WTC11 (cell line): ENCODE measurements around the gene LAMA4. TPM values are rescaled to one million over a fixed set of nuclear protein-coding genes. Genes with fewer than 3 reads are reported as not detected.

Source experiments
- ATAC-seq: fragments of 200-7000 bp; cut with Tn5 transposase; 2 replicates; pipeline ENCODE4 v1.10.0; 2021; ENCODE audit warnings: mild to moderate bottlenecking, moderate library complexity
- CTCF ChIA-PET: fragments of 300-600 bp; sonication (Branson Sonifier 250); formaldehyde crosslinking; loops from one replicate; lab custom pipeline; 2021; ENCODE audit warnings: antibody characterized with exemption; lab: Charles Lee
- POLR2A ChIA-PET: fragments of 350-600 bp; sonication (Branson Sonifier 250); formaldehyde crosslinking; loops from one replicate; lab custom pipeline; 2021; ENCODE audit warnings: antibody characterized with exemption; lab: Charles Lee
- DNase-seq: peaks from one replicate; pipeline ENCODE4 v3.0.0; 2021; ENCODE audit warnings: low spot score
- H3K27ac Mint-ChIP-seq: 2 replicates; pipeline ENCODE4 v1.8.0; 2021; ENCODE audit warnings: mixed read lengths
- H3K27me3 Mint-ChIP-seq: 2 replicates; pipeline ENCODE4 v1.8.0; 2021; ENCODE audit warnings: low read depth, mild to moderate bottlenecking, moderate library complexity, mixed read lengths
- H3K36me3 Mint-ChIP-seq: 2 replicates; pipeline ENCODE4 v1.8.0; 2021; ENCODE audit warnings: mixed read lengths
- H3K4me1 Mint-ChIP-seq: 2 replicates; pipeline ENCODE4 v1.8.0; 2022; ENCODE audit warnings: mixed read lengths
- H3K4me3 Mint-ChIP-seq: 2 replicates; pipeline ENCODE4 v1.8.0; 2021; ENCODE audit warnings: mild to moderate bottlenecking, moderate library complexity, mixed read lengths
- H3K9me3 Mint-ChIP-seq: 2 replicates; pipeline ENCODE4 v1.8.0; 2021; ENCODE audit warnings: mixed read lengths
- ATF3 ChIP-seq: sonication (generic); formaldehyde crosslinking; conservative IDR thresholded peaks from 2 replicates; pipeline ENCODE4 v1.8.1; 2022; ENCODE audit warnings: mild to moderate bottlenecking, missing genetic modification reagents
- CTCF ChIP-seq: fragments of 200-600 bp; IDR thresholded peaks from 2 replicates; pipeline ENCODE4 v1.8.0; 2022; ENCODE audit warnings: antibody characterized with exemption
- ESRRA ChIP-seq: sonication (generic); formaldehyde crosslinking; IDR thresholded peaks from 2 replicates; pipeline ENCODE4 v1.8.1; 2022; ENCODE audit warnings: mild to moderate bottlenecking, missing genetic modification reagents, borderline replicate concordance
- FOXP1 ChIP-seq: sonication (generic); formaldehyde crosslinking; IDR thresholded peaks from 2 replicates; pipeline ENCODE4 v1.8.0; 2022; ENCODE audit warnings: missing genetic modification reagents, mild to moderate bottlenecking, moderate library complexity, borderline replicate concordance
- HMGA2 ChIP-seq: fragments of 250-450 bp; sonication (Bioruptor Pico); IDR thresholded peaks from 2 replicates; pipeline ENCODE4 v1.4.0; 2021; ENCODE audit warnings: mild to moderate bottlenecking, moderate library complexity
- JAZF1 ChIP-seq: fragments of 250-450 bp; sonication (Bioruptor Pico); IDR thresholded peaks from 2 replicates; pipeline ENCODE4 v1.9.0; 2021; ENCODE audit warnings: moderate library complexity, mild to moderate bottlenecking, inconsistent platforms
- NFE2L1 ChIP-seq: sonication (generic); formaldehyde crosslinking; IDR thresholded peaks from 2 replicates; pipeline ENCODE4 v1.8.1; 2023; ENCODE audit warnings: missing genetic modification reagents
- NR1H2 ChIP-seq: sonication (generic); formaldehyde crosslinking; IDR thresholded peaks from 2 replicates; pipeline ENCODE4 v1.9.0; 2021; ENCODE audit warnings: mild to moderate bottlenecking, moderate library complexity, missing genetic modification reagents
- SOX15 ChIP-seq: fragments of 250-450 bp; sonication (Bioruptor Pico); IDR thresholded peaks from 2 replicates; pipeline ENCODE4 v1.9.0; 2021; ENCODE audit warnings: mild to moderate bottlenecking
- TEAD1 ChIP-seq: sonication (generic); formaldehyde crosslinking; IDR thresholded peaks from 2 replicates; pipeline ENCODE4 v1.8.0; 2022; ENCODE audit warnings: mild to moderate bottlenecking, missing genetic modification reagents
- TP53 ChIP-seq: sonication (generic); formaldehyde crosslinking; IDR thresholded peaks from 2 replicates; pipeline ENCODE4 v1.8.1; 2023; ENCODE audit warnings: mild to moderate bottlenecking, missing genetic modification reagents
- ZNF121 ChIP-seq: sonication (generic); formaldehyde crosslinking; IDR thresholded peaks from 2 replicates; pipeline ENCODE4 v1.8.0; 2023; ENCODE audit warnings: missing genetic modification reagents
- ZNF219 ChIP-seq: sonication (generic); formaldehyde crosslinking; IDR thresholded peaks from 2 replicates; pipeline ENCODE4 v1.8.0; 2023; ENCODE audit warnings: missing genetic modification reagents, mild to moderate bottlenecking, borderline replicate concordance
- ZNF232 ChIP-seq: sonication (generic); formaldehyde crosslinking; IDR thresholded peaks from 2 replicates; pipeline ENCODE4 v1.8.0; 2022; ENCODE audit warnings: mild to moderate bottlenecking, missing genetic modification reagents
- ZNF317 ChIP-seq: sonication (generic); formaldehyde crosslinking; IDR thresholded peaks from 2 replicates; pipeline ENCODE4 v1.8.1; 2023; ENCODE audit warnings: low read depth, mild to moderate bottlenecking, moderate library complexity, missing genetic modification reagents, borderline replicate concordance
- ZNF396 ChIP-seq: fragments of 250-450 bp; sonication (Bioruptor Pico); IDR thresholded peaks from 2 replicates; pipeline ENCODE4 v1.8.0; 2021; ENCODE audit warnings: mild to moderate bottlenecking, moderate library complexity, borderline replicate concordance
- ZNF416 ChIP-seq: fragments of 250-450 bp; sonication (Bioruptor Pico); IDR thresholded peaks from 2 replicates; pipeline ENCODE4 v1.9.0; 2021; ENCODE audit warnings: mild to moderate bottlenecking, inconsistent platforms
- ZNF532 ChIP-seq: fragments of 250-450 bp; sonication (Bioruptor Pico); IDR thresholded peaks from 2 replicates; pipeline ENCODE4 v1.9.0; 2021; ENCODE audit warnings: mild to moderate bottlenecking, borderline replicate concordance
- total RNA-seq: library from RNA; stranded (reverse); gene quantifications from 3 replicates; pipeline ENCODE4 v1.2.3, GENCODE V29; 2021
- TF ChIP-seq, protein P1 (sequence below): sonication (generic); formaldehyde crosslinking; IDR thresholded peaks from 2 replicates; pipeline ENCODE4 v1.8.1; 2023; ENCODE audit warnings: mild to moderate bottlenecking, missing genetic modification reagents, moderate library complexity
- TF ChIP-seq, protein P2 (sequence below): fragments of 250-450 bp; sonication (Bioruptor Pico); IDR thresholded peaks from 2 replicates; pipeline ENCODE4 v1.9.0; 2021; ENCODE audit warnings: mild to moderate bottlenecking

LAMA4 gene
- total RNA-seq, 1 experiment from 2014 or later, result 1.6 TPM

- Mint-ChIP-seq H3K36me3 (no peaks in the 10 kb centered on the region), H3K4me3 (no peak overlapping the region), H3K4me1 (peaks cover 56% of the 10 kb centered on the region), H3K27ac (no peak overlapping the region), H3K27me3 (no peaks in the 10 kb centered on the region), H3K9me3 (peaks cover 3% of the 10 kb centered on the region; the same call in 1 of the 2 replicates)
- no peak for TF ChIP-seq CTCF
- TF ChIP-seq ZNF219 (CRISPR knock-in tag), result no peak
- TF ChIP-seq TP53 (CRISPR knock-in tag), result no peak
- TF ChIP-seq, protein P1, sequence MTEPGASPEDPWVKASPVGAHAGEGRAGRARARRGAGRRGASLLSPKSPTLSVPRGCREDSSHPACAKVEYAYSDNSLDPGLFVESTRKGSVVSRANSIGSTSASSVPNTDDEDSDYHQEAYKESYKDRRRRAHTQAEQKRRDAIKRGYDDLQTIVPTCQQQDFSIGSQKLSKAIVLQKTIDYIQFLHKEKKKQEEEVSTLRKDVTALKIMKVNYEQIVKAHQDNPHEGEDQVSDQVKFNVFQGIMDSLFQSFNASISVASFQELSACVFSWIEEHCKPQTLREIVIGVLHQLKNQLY (CRISPR knock-in tag), result no peak
- TF ChIP-seq ZNF416, result no peak
- TF ChIP-seq FOXP1, result no peak
- no peak for TF ChIP-seq NFE2L1 (CRISPR knock-in tag)
- TF ChIP-seq ZNF121, result no peak
- TF ChIP-seq NR1H2, result no peak
- ChIA-PET POLR2A (interaction anchor here (1.7 kb wide), 1 partner anchor 10 kb away, joined by 4 read pairs; the partner anchor contains the start of genes FAM229B and TUBE1), CTCF (no interaction called here)
- ATAC-seq, result no peak
- no peak for DNase-seq
These were observed 157.5 kb downstream of the LAMA4 start for GRCh38 chr6:112096901-112097300.

- ATAC-seq (no peak), DNase-seq (no peak)
- POLR2A ChIA-PET, result interaction anchor here (1.1 to 1.5 kb wide), 4 partner anchors 8 to 16 kb away, joined by 3 to 5 read pairs (median 4); no protein-coding TSS in a partner anchor
- H3K9me3 Mint-ChIP-seq, result no peaks in the 10 kb centered on the region
- no peaks in the 10 kb centered on the region; the same call in 1 of the 2 replicates for H3K36me3 Mint-ChIP-seq
- peaks cover 5% of the 10 kb centered on the region; the same call in 1 of the 2 replicates for H3K4me1 Mint-ChIP-seq
- H3K4me3 Mint-ChIP-seq, result no peak overlapping the region
- no peak overlapping the region for H3K27ac Mint-ChIP-seq
- TF ChIP-seq HMGA2 (CRISPR knock-in tag) (no peak), ESRRA (CRISPR knock-in tag) (no peak), ZNF317 (CRISPR knock-in tag) (no peak), TEAD1 (CRISPR knock-in tag) (no peak), ZNF396 (no peak), ZNF219 (CRISPR knock-in tag) (no peak), JAZF1 (no peak), SOX15 (CRISPR knock-in tag) (no peak), ATF3 (CRISPR knock-in tag) (no peak), ZNF532 (CRISPR knock-in tag) (no peak), ZNF232 (CRISPR knock-in tag) (no peak)
- TF ChIP-seq, protein P2, sequence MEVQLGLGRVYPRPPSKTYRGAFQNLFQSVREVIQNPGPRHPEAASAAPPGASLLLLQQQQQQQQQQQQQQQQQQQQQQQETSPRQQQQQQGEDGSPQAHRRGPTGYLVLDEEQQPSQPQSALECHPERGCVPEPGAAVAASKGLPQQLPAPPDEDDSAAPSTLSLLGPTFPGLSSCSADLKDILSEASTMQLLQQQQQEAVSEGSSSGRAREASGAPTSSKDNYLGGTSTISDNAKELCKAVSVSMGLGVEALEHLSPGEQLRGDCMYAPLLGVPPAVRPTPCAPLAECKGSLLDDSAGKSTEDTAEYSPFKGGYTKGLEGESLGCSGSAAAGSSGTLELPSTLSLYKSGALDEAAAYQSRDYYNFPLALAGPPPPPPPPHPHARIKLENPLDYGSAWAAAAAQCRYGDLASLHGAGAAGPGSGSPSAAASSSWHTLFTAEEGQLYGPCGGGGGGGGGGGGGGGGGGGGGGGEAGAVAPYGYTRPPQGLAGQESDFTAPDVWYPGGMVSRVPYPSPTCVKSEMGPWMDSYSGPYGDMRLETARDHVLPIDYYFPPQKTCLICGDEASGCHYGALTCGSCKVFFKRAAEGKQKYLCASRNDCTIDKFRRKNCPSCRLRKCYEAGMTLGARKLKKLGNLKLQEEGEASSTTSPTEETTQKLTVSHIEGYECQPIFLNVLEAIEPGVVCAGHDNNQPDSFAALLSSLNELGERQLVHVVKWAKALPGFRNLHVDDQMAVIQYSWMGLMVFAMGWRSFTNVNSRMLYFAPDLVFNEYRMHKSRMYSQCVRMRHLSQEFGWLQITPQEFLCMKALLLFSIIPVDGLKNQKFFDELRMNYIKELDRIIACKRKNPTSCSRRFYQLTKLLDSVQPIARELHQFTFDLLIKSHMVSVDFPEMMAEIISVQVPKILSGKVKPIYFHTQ, result no peak
- TF ChIP-seq, protein P1 (CRISPR knock-in tag), result no peak
- CTCF ChIA-PET, result interaction anchor here (0.8 to 1.7 kb wide), 12 partner anchors 8 to 1771 kb away, joined by 3 to 9 read pairs (median 4); a partner anchor contains a TSS
- H3K27me3 Mint-ChIP-seq, result no peaks in the 10 kb centered on the region
These were observed 166.5 kb downstream of the LAMA4 start for GRCh38 chr6:112087916-112088315.
